ENCODE measurements around the gene MYZAP. TPM values are rescaled to one million over a fixed set of nuclear protein-coding genes. Genes with fewer than 3 reads are reported as not detected.

MYZAP gene
- total RNA-seq, 1 donor from 2014 or later: 934 TPM

DNA sequence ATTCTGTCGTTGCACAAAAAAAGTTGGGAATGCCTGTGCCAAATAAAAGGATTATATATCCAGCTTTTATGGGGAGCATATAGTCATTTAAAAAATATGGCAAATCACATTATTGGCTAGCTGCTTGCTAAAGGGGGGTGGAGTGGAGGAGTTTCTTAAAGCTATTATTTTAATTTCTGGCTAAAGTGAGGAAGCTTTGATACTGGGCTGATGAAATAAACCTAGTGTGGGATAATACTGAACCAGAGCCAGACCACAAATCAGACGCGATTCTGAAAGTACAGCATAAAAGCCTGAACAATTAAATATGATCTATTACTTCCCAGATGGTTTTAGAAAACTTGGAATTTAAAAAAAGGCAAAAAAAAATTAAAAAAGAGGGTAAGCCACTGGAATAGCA lies 129.2 kb downstream of the MYZAP start:
- Histone ChIP-seq H3K4me1 (no peaks in the 10 kb centered on the region), H3K27ac (replicated peaks) (no peak overlapping the region), H3K4me3 (no peak overlapping the region), H3K9me3 (replicated peaks) (peaks cover 10% of the 10 kb centered on the region), H3K36me3 (peaks cover 30% of the 10 kb centered on the region), H3K27me3 (ENCODE audit: low read depth) (no peaks in the 10 kb centered on the region)
- TF ChIP-seq, protein P1, sequence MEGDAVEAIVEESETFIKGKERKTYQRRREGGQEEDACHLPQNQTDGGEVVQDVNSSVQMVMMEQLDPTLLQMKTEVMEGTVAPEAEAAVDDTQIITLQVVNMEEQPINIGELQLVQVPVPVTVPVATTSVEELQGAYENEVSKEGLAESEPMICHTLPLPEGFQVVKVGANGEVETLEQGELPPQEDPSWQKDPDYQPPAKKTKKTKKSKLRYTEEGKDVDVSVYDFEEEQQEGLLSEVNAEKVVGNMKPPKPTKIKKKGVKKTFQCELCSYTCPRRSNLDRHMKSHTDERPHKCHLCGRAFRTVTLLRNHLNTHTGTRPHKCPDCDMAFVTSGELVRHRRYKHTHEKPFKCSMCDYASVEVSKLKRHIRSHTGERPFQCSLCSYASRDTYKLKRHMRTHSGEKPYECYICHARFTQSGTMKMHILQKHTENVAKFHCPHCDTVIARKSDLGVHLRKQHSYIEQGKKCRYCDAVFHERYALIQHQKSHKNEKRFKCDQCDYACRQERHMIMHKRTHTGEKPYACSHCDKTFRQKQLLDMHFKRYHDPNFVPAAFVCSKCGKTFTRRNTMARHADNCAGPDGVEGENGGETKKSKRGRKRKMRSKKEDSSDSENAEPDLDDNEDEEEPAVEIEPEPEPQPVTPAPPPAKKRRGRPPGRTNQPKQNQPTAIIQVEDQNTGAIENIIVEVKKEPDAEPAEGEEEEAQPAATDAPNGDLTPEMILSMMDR (IDR thresholded peaks at IDR 0.05; ENCODE audit: borderline replicate concordance): no peak
- DNase-seq: no peak
- intact Hi-C loops (cut with micrococcal nuclease): no loop called here

DNA sequence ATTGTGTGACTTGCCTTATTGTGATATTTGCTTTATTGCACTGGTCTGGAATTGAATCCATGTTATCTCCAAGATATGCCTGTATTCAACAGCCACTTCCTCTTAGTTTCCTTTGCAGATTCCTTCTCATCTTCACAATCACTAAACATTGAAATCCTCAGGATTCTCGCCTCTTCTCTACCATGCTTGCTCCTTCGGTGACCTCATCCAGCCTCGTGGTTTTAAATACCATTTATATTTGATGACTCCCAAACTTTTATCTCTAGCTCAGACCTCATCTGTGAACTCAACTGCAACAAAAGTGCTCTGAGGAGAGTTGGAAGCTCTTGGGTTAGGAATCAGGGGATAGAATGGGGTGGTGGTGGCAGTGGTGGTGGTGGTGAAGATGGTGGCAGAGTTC lies 134.7 kb downstream of the MYZAP start:
- H3K9me3 ChIP-seq (replicated peaks): peaks cover 10% of the 10 kb centered on the region
- DNase-seq: no peak
- no peak overlapping the region for H3K4me3 ChIP-seq
- peaks cover 9% of the 10 kb centered on the region for H3K36me3 ChIP-seq
- no peaks in the 10 kb centered on the region for H3K27me3 ChIP-seq (ENCODE audit: low read depth)
- TF ChIP-seq, protein P1 (IDR thresholded peaks at IDR 0.05; ENCODE audit: borderline replicate concordance): no peak
- H3K4me1 ChIP-seq: peaks cover 1% of the 10 kb centered on the region
- intact Hi-C loops (cut with micrococcal nuclease): no loop called here
- no peak overlapping the region for H3K27ac ChIP-seq (replicated peaks)

DNA sequence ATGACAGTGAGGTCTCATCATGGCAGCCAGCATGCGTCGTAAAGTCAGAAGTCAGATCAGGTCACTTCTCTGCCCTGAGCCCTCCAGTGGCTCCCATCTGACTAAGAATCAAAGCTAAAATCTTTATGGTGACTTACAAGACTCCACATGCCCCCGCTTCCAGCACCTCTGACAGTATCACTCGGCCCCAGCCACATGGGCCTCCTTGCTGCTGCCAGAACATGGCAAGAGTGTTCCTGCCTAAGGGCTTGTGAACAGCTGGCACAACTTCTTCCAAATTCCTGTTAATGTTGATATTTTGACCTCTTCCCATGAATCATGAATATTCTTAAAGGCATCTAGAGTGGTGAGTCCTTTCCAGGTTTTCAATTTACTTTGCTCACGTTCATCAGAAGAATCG lies 135.3 kb downstream of the MYZAP start:
- Histone ChIP-seq H3K27ac (replicated peaks) (no peak overlapping the region), H3K36me3 (peaks cover 9% of the 10 kb centered on the region), H3K4me3 (no peak overlapping the region), H3K4me1 (peaks cover 6% of the 10 kb centered on the region), H3K27me3 (ENCODE audit: low read depth) (no peaks in the 10 kb centered on the region), H3K9me3 (replicated peaks) (peaks cover 10% of the 10 kb centered on the region)
- intact Hi-C loops (cut with micrococcal nuclease): no loop called here
- TF ChIP-seq, protein P1 (IDR thresholded peaks at IDR 0.05; ENCODE audit: borderline replicate concordance): no peak
- DNase-seq: no peak

DNA sequence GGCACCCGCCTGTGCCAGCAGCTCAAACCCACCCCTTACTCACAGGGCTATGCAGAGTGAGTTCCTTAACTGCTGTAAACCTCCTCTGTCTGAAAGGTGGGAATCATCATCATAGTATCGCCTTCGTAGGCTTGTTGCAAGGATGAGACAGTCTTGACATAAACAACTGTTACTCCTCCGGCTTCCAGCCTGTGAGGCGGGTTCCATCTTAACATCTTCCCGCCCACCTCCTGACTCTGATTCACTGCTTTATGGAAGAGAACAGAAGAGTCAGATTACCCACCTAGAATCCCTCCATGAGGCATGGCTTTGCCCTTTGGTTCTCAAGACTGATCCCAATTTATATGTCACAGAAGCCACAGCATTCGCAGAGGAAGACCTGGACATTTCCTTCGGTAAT lies 136.7 kb downstream of the MYZAP start:
- DNase-seq: no peak
- H3K27ac ChIP-seq (replicated peaks): no peak overlapping the region
- no peaks in the 10 kb centered on the region for H3K27me3 ChIP-seq (ENCODE audit: low read depth)
- H3K36me3 ChIP-seq: peaks cover 9% of the 10 kb centered on the region
- intact Hi-C loops (cut with micrococcal nuclease): no loop called here
- peaks cover 16% of the 10 kb centered on the region for H3K4me1 ChIP-seq
- H3K9me3 ChIP-seq (replicated peaks): peaks cover 10% of the 10 kb centered on the region
- TF ChIP-seq, protein P1 (IDR thresholded peaks at IDR 0.05; ENCODE audit: borderline replicate concordance): no peak
- no peak overlapping the region for H3K4me3 ChIP-seq

DNA sequence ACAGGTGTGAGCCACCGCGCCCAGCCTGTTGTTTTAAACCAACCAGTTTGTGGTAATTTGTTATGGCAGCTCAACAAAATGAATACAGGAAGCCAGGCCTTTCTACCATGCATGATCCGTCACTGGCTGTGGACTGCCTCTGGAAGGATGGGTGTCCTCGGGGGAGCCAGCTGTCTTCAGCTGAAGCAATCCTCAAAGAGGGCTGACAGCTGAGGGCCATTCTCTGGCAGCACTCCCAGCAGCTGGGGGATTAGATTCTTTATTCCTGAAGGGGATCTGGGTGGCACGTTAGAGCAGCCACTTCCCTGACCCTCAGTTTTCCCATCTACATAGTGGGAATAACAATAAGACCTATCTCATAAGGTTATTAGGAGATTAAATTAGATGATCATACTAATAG lies 139.2 kb downstream of the MYZAP start:
- intact Hi-C loops (cut with micrococcal nuclease): loop anchor here (10.0 kb wide), 1 partner anchor 66 kb away; no protein-coding TSS in a partner anchor
- peaks cover 16% of the 10 kb centered on the region for H3K4me1 ChIP-seq
- H3K27ac ChIP-seq (replicated peaks): no peak overlapping the region
- TF ChIP-seq, protein P1 (IDR thresholded peaks at IDR 0.05; ENCODE audit: borderline replicate concordance): no peak
- no peaks in the 10 kb centered on the region for H3K9me3 ChIP-seq (replicated peaks)
- DNase-seq: no peak
- no peaks in the 10 kb centered on the region for H3K27me3 ChIP-seq (ENCODE audit: low read depth)
- no peak overlapping the region for H3K4me3 ChIP-seq
- no peaks in the 10 kb centered on the region for H3K36me3 ChIP-seq
